GM12872 (cell line): ENCODE results near the gene MUSTN1.

Experiments used
- CTCF ChIP-seq: IDR thresholded peaks from 3 replicates; pipeline ENCODE4 v1.5.1; 2011; ENCODE audit warnings: low read depth, mild to moderate bottlenecking, low read length, moderate library complexity; ENCODE audit not compliant: insufficient read depth

MUSTN1 gene

GRCh38 chr3:52833202-52833601, 1.6 kb downstream of the MUSTN1 start:
- TF ChIP-seq CTCF, result no peak

GRCh38 chr3:52831500-52832301, 3.1 kb downstream of the MUSTN1 start:
- TF ChIP-seq CTCF, result no peak

- no peak for TF ChIP-seq CTCF
These were observed 4.1 kb downstream of the MUSTN1 start, which contains the start of gene ITIH4 for GRCh38 chr3:52830535-52831258. TSS of gene ITIH4 (minus strand) at chr3:52830672. CDS start at chr3:52830642, 30 bp downstream.

- no peak for TF ChIP-seq CTCF
These were observed 4.8 kb downstream of the MUSTN1 start for GRCh38 chr3:52829906-52830463.

- no peak for TF ChIP-seq CTCF
These were observed 5.3 kb downstream of the MUSTN1 start for GRCh38 chr3:52829482-52829881.

- no peak for TF ChIP-seq CTCF
These were observed 6.9 kb downstream of the MUSTN1 start for GRCh38 chr3:52827866-52828376.

GRCh38 chr3:52827441-52827840, 7.4 kb downstream of the MUSTN1 start:
- no peak for TF ChIP-seq CTCF
